Breast epithelium (tissue), 4 donors: ENCODE data around the gene KBTBD3. TPM values are rescaled to one million over a fixed set of nuclear protein-coding genes. Genes with fewer than 3 reads are reported as not detected.

Source experiments
- DNase-seq, 2 donors: peaks; one replicate each; pipeline ENCODE4 v3.0.0-alpha.2; 2019; ENCODE audit warnings: low spot score in 2 of 2
- H3K27ac ChIP-seq, 2 donors: fragments of 200-600 bp; sonication (generic) in 1 of 2; one replicate each; pipeline ENCODE4 v1.5.1; 2016 to 2019; ENCODE audit warnings: mild to moderate bottlenecking in 1 of 2
- H3K27me3 ChIP-seq, 2 donors: fragments of 200-600 bp; sonication (generic) in 1 of 2; one replicate each; pipeline versions ENCODE4 v1.5.1 to v1.6.0; 2017 to 2019; ENCODE audit warnings: control low read depth in 1 of 2, mild to moderate bottlenecking in 1 of 2
- H3K36me3 ChIP-seq: fragments of 200-600 bp; one replicate; pipeline ENCODE4 v1.5.1; 2019
- H3K4me1 ChIP-seq, 2 donors: fragments of 200-600 bp; sonication (generic); one replicate each; pipeline ENCODE4 v1.5.1; 2016 to 2019; ENCODE audit warnings: control low read depth in 1 of 2
- H3K4me3 ChIP-seq, 3 donors: fragments of 200-600 bp; sonication (generic); 1 replicate in 2 of 3; 2 replicates in 1 of 3; pipeline ENCODE4 v1.5.1; 2016 to 2019; ENCODE audit warnings: mild to moderate bottlenecking in 3 of 3, moderate library complexity in 2 of 3
- H3K9me3 ChIP-seq, 2 donors: fragments of 200-600 bp; sonication (generic) in 1 of 2; one replicate each; pipeline ENCODE4 v1.5.1; 2016 to 2019; ENCODE audit warnings: control low read depth in 1 of 2
- POLR2A ChIP-seq: fragments of 450-650 bp; IDR thresholded peaks from one replicate; pipeline ENCODE4 v1.6.1; 2016; ENCODE audit warnings: antibody characterized with exemption, mild to moderate bottlenecking, moderate library complexity
- POLR2AphosphoS5 ChIP-seq, 3 donors: sonication (generic); formaldehyde crosslinking; IDR thresholded peaks; one replicate each; pipeline ENCODE4 v1.6.1; 2017; ENCODE audit warnings: antibody characterized with exemption in 3 of 3
- intact Hi-C: fragments of 100-400 bp; cut with DNase I; formaldehyde crosslinking; loops from one replicate; pipeline ENCODE4 v1.15.1; 2023; ENCODE audit warnings: low total_unique reads
- total RNA-seq, 3 donors: library from RNA; depleted of rRNA; stranded (reverse); fragments of >200 nt; gene quantifications; one replicate each; pipeline ENCODE4 v1.1.0, GENCODE V29; 2016
- TF ChIP-seq, protein P1 (sequence below), 3 donors: fragments of 450-650 bp; IDR thresholded peaks; one replicate each; pipeline ENCODE4 v1.5.1; 2016 to 2017; ENCODE audit warnings: antibody characterized with exemption in 3 of 3, mild to moderate bottlenecking in 3 of 3, moderate library complexity in 3 of 3

KBTBD3 gene
- total RNA-seq, 3 donors from 2014 or later = 5.0 to 15.4 (median 13.6) TPM

DNA sequence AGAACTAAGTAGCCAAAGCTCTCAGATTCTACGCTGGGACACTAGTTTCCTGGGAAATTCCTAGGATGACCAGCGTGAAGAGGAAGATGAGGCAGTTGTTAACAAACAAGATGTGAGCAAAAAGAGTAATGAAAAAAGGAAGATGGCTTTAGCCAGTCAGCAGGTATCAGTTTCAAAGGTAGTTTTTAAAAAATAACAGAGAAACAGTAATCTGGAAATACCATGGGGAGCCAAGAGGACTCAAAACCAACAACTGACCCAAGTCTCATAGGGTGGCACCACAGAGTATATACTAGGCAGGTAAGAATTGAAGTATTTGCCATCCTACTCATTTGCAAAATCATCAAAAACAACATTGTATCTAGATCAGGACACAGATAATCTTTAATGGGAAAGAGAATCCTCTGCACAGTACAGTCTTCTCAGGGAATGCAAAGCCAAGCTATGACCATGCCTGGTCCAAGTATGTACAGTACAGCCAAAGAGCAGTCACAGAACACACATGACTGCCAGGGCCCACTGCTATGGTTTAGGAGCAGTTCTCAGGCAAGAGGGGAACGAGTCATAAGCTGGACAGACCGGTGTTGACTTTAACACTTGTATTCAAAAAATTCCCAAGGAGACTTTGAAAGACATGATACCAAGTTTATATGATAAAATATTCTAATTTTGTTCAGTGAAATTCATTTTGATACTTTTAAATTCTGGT is 75.7 kb downstream of the KBTBD3 start:
- Histone ChIP-seq H3K27ac (no peak overlapping the region), H3K27me3 (no peaks in the 10 kb centered on the region), H3K4me1 (no peaks in the 10 kb centered on the region), H3K4me3 (no peak overlapping the region), H3K36me3 (no peaks in the 10 kb centered on the region), H3K9me3 (peaks cover 8 to 16% of the 10 kb centered on the region in 2 donors)
- intact Hi-C loops = no loop called here
- no peak for TF ChIP-seq POLR2AphosphoS5 (IDR thresholded peaks at IDR 0.05)
- TF ChIP-seq, protein P1, sequence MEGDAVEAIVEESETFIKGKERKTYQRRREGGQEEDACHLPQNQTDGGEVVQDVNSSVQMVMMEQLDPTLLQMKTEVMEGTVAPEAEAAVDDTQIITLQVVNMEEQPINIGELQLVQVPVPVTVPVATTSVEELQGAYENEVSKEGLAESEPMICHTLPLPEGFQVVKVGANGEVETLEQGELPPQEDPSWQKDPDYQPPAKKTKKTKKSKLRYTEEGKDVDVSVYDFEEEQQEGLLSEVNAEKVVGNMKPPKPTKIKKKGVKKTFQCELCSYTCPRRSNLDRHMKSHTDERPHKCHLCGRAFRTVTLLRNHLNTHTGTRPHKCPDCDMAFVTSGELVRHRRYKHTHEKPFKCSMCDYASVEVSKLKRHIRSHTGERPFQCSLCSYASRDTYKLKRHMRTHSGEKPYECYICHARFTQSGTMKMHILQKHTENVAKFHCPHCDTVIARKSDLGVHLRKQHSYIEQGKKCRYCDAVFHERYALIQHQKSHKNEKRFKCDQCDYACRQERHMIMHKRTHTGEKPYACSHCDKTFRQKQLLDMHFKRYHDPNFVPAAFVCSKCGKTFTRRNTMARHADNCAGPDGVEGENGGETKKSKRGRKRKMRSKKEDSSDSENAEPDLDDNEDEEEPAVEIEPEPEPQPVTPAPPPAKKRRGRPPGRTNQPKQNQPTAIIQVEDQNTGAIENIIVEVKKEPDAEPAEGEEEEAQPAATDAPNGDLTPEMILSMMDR (IDR thresholded peaks at IDR 0.05) = no peak
- no peak for TF ChIP-seq POLR2A
- DNase-seq = no peak

Other genes with a start within 250 kb of the KBTBD3 start
- 10 to 100 TPM; 18.9 to 29.0 (median 22.3) TPM for gene MSANTD4, start 55.1 kb downstream of the KBTBD3 start, total RNA-seq
- 10 to 100 TPM; 28.6 to 59.7 (median 36.4) TPM for gene AASDHPPT, start 315 bp upstream of the KBTBD3 start, total RNA-seq